GM23248 (cell line): ENCODE measurements around the gene AMFR. TPM values are rescaled to one million over a fixed set of nuclear protein-coding genes. Genes with fewer than 3 reads are reported as not detected.

Source experiments
- DNase-seq: peaks from one replicate; pipeline ENCODE4 v3.0.0-alpha.2; 2015
- H2AFZ ChIP-seq: fragments of 200-600 bp; sonication (generic); 2 replicates; pipeline ENCODE4 v1.6.1; 2016; ENCODE audit warnings: antibody characterized with exemption
- H3F3A ChIP-seq: fragments of 200-600 bp; sonication (generic); 2 replicates; pipeline ENCODE4 v1.6.1; 2016; ENCODE audit warnings: mild to moderate bottlenecking, antibody characterized with exemption, mixed run types; ENCODE audit not compliant: insufficient read depth
- H3K27ac ChIP-seq: fragments of 200-600 bp; sonication (generic); 2 replicates; pipeline ENCODE4 v1.5.1; 2016; ENCODE audit warnings: mild to moderate bottlenecking
- H3K27me3 ChIP-seq: fragments of 200-600 bp; sonication (generic); replicated peaks from 2 replicates; pipeline ENCODE4 v1.6.1; 2016; ENCODE audit warnings: mild to moderate bottlenecking; ENCODE audit not compliant: insufficient read depth
- H3K36me3 ChIP-seq: fragments of 200-600 bp; sonication (generic); 2 replicates; pipeline ENCODE4 v1.6.1; 2016; ENCODE audit warnings: low read depth, mild to moderate bottlenecking
- H3K4me1 ChIP-seq: fragments of 200-600 bp; sonication (generic); 2 replicates; pipeline ENCODE4 v1.6.1; 2016; ENCODE audit warnings: mild to moderate bottlenecking; ENCODE audit not compliant: insufficient read depth
- H3K4me2 ChIP-seq: fragments of 200-600 bp; sonication (generic); one replicate; pipeline ENCODE4 v1.6.1; 2016; ENCODE audit warnings: mild to moderate bottlenecking; ENCODE audit not compliant: unreplicated experiment
- H3K4me3 ChIP-seq: fragments of 200-600 bp; sonication (generic); 2 replicates; pipeline ENCODE4 v1.5.1; 2016; ENCODE audit warnings: mild to moderate bottlenecking
- H3K79me2 ChIP-seq: fragments of 200-600 bp; sonication (generic); 2 replicates; pipeline ENCODE4 v1.6.1; 2016; ENCODE audit warnings: mild to moderate bottlenecking; ENCODE audit not compliant: insufficient read depth
- H3K9ac ChIP-seq: fragments of 200-600 bp; sonication (generic); 2 replicates; pipeline ENCODE4 v1.6.1; 2016; ENCODE audit warnings: mild to moderate bottlenecking
- H3K9me2 ChIP-seq: fragments of 200-600 bp; sonication (generic); 2 replicates; pipeline ENCODE4 v1.6.1; 2016; ENCODE audit warnings: mixed run types, mild to moderate bottlenecking, moderate library complexity; ENCODE audit not compliant: insufficient read depth
- H3K9me3 ChIP-seq: fragments of 200-600 bp; sonication (generic); one replicate; pipeline ENCODE4 v1.6.1; 2017; ENCODE audit warnings: low read depth
- H4K20me1 ChIP-seq: fragments of 200-600 bp; sonication (generic); 2 replicates; pipeline ENCODE4 v1.6.0; 2016; ENCODE audit not compliant: insufficient read depth
- EZH2 ChIP-seq: fragments of 200-600 bp; sonication (generic); IDR thresholded peaks from 2 replicates; pipeline ENCODE4 v1.6.1; 2018; ENCODE audit warnings: antibody characterized with exemption, mild to moderate bottlenecking; ENCODE audit not compliant: insufficient read depth, poor library complexity, severe bottlenecking
- EZH2phosphoT487 ChIP-seq: fragments of 200-600 bp; sonication (generic); IDR thresholded peaks from 2 replicates; pipeline ENCODE4 v1.6.1; 2018; ENCODE audit warnings: antibody characterized with exemption, moderate library complexity, mild to moderate bottlenecking, low read depth; ENCODE audit not compliant: insufficient read depth
- WGBS, 2 experiments: methylation state at CpG; one replicate each; pipeline ENCODE4 v1.1.6; 2015 to 2017; ENCODE audit warnings: low lambda C conversion rate in 2 of 2, low coverage in 1 of 2; ENCODE audit errors: missing lambda C conversion rate in 2 of 2; 5-methylcytosine and 5-hydroxymethylcytosine counted together
- in situ Hi-C: fragments of 300-500 bp; cut with MboI; formaldehyde crosslinking; loops from 2 replicates; pipeline ENCODE4 v1.15.0; 2020
- polyA plus RNA-seq: library from polyadenylated mRNA; unstranded; fragments of >200 nt; fragmentation: Nextera tagmentation; extraction: Ambion mirVana; gene quantifications from 2 replicates; pipeline ENCODE4 v1.2.1, GENCODE V29; 2016
- total RNA-seq: library from RNA; depleted of rRNA; stranded (reverse); fragments of >200 nt; shearing (Covaris generic); gene quantifications from 2 replicates; pipeline ENCODE4 v1.2.3, GENCODE V29; 2014

AMFR gene
- total and polyA plus RNA-seq, 2 experiments from 2014 or later, result 26.6 to 205 TPM

- H3K27ac ChIP-seq, result no peak overlapping the region
- H3K4me3 ChIP-seq, result no peak overlapping the region
- WGBS, 2 experiments, result 75% methylated on average over 22 of the region's 22 CpGs
- no peaks in the 10 kb centered on the region for H3K9me2 ChIP-seq
- no peaks in the 10 kb centered on the region for H3K4me1 ChIP-seq
- no peak overlapping the region for H3K4me2 ChIP-seq
- H3K27me3 ChIP-seq, result no peaks in the 10 kb centered on the region
- H3F3A ChIP-seq, result no peaks in the 10 kb centered on the region
- H3K36me3 ChIP-seq, result no peaks in the 10 kb centered on the region
- H3K9ac ChIP-seq, result no peak overlapping the region
- no peaks in the 10 kb centered on the region for H3K79me2 ChIP-seq
- no peaks in the 10 kb centered on the region for H3K9me3 ChIP-seq
- no peak overlapping the region for H2AFZ ChIP-seq
- in situ Hi-C loops, result loop anchor here (25.0 kb wide), 1 partner anchor 863 kb away; the partner anchor contains the start of gene MMP2
- H4K20me1 ChIP-seq, result no peaks in the 10 kb centered on the region
- no peak for DNase-seq
- TF ChIP-seq EZH2 (no peak), EZH2phosphoT487 (no peak)
Observed at GRCh38 chr16:56350491-56351405, 74.6 kb downstream of the AMFR start.

GRCh38 chr16:56349711-56350161, 75.6 kb downstream of the AMFR start:
- Histone ChIP-seq H3K79me2 (no peaks in the 10 kb centered on the region), H3K4me1 (no peaks in the 10 kb centered on the region), H3K36me3 (no peaks in the 10 kb centered on the region), H3K9me3 (no peaks in the 10 kb centered on the region), H3K4me3 (no peak overlapping the region), H3K4me2 (no peak overlapping the region), H4K20me1 (no peaks in the 10 kb centered on the region), H3K27ac (no peak overlapping the region), H3F3A (no peaks in the 10 kb centered on the region), H2AFZ (no peak overlapping the region), H3K27me3 (no peaks in the 10 kb centered on the region), H3K9me2 (no peaks in the 10 kb centered on the region), H3K9ac (no peak overlapping the region)
- in situ Hi-C loops, result loop anchor here (25.0 kb wide), 1 partner anchor 862 kb away; the partner anchor contains the start of gene MMP2
- 87 to 91% methylated on average over 16 of the region's 16 CpGs for WGBS, 2 experiments
- no peak for TF ChIP-seq EZH2phosphoT487
- TF ChIP-seq EZH2, result no peak
- DNase-seq, result no peak

- H3K36me3 ChIP-seq, result no peaks in the 10 kb centered on the region
- in situ Hi-C loops, result no loop called here
- whole genome bisulfite sequencing, 2 experiments, result 73 to 82% methylated on average over 2 of the region's 2 CpGs
- DNase-seq, result no peak
- no peaks in the 10 kb centered on the region for H3K9me3 ChIP-seq
- no peaks in the 10 kb centered on the region for H3K4me1 ChIP-seq
- no peaks in the 10 kb centered on the region for H3F3A ChIP-seq
- no peak overlapping the region for H3K27ac ChIP-seq
- no peaks in the 10 kb centered on the region for H3K79me2 ChIP-seq
- no peak overlapping the region for H2AFZ ChIP-seq
- no peak overlapping the region for H3K4me2 ChIP-seq
- no peak for TF ChIP-seq EZH2phosphoT487
- no peak for TF ChIP-seq EZH2
- H3K4me3 ChIP-seq, result no peak overlapping the region
- no peaks in the 10 kb centered on the region for H3K9me2 ChIP-seq
- no peak overlapping the region for H3K9ac ChIP-seq
- H4K20me1 ChIP-seq, result no peaks in the 10 kb centered on the region
- no peaks in the 10 kb centered on the region for H3K27me3 ChIP-seq
Observed at GRCh38 chr16:56349086-56349415, 76.3 kb downstream of the AMFR start.

- no peak overlapping the region for H3K27ac ChIP-seq
- no peak overlapping the region for H3K9ac ChIP-seq
- no peaks in the 10 kb centered on the region for H3F3A ChIP-seq
- H2AFZ ChIP-seq, result no peak overlapping the region
- no peaks in the 10 kb centered on the region for H3K4me1 ChIP-seq
- H3K4me3 ChIP-seq, result no peak overlapping the region
- DNase-seq, result peak; percentile 14
- in situ Hi-C loops, result no loop called here
- H3K4me2 ChIP-seq, result no peak overlapping the region
- TF ChIP-seq EZH2phosphoT487 (no peak), EZH2 (no peak)
- no peaks in the 10 kb centered on the region for H3K79me2 ChIP-seq
- no peaks in the 10 kb centered on the region for H3K9me2 ChIP-seq
- H4K20me1 ChIP-seq, result no peaks in the 10 kb centered on the region
- no peaks in the 10 kb centered on the region for H3K27me3 ChIP-seq
- 74 to 77% methylated on average over 25 of the region's 25 CpGs for WGBS, 2 experiments
- H3K36me3 ChIP-seq, result no peaks in the 10 kb centered on the region
- H3K9me3 ChIP-seq, result no peaks in the 10 kb centered on the region
Observed at GRCh38 chr16:56348168-56349085, 76.9 kb downstream of the AMFR start.
